HG02885 (cell line): ENCODE measurements around the gene GAP43.

Experiments
- ATAC-seq: cut with Tn5 transposase; IDR thresholded peaks from one replicate; pipeline ENCODE4 v1.9.1; 2021; ENCODE audit warnings: mild to moderate bottlenecking; ENCODE audit not compliant: unreplicated experiment, poor library complexity

The GAP43 gene

DNA sequence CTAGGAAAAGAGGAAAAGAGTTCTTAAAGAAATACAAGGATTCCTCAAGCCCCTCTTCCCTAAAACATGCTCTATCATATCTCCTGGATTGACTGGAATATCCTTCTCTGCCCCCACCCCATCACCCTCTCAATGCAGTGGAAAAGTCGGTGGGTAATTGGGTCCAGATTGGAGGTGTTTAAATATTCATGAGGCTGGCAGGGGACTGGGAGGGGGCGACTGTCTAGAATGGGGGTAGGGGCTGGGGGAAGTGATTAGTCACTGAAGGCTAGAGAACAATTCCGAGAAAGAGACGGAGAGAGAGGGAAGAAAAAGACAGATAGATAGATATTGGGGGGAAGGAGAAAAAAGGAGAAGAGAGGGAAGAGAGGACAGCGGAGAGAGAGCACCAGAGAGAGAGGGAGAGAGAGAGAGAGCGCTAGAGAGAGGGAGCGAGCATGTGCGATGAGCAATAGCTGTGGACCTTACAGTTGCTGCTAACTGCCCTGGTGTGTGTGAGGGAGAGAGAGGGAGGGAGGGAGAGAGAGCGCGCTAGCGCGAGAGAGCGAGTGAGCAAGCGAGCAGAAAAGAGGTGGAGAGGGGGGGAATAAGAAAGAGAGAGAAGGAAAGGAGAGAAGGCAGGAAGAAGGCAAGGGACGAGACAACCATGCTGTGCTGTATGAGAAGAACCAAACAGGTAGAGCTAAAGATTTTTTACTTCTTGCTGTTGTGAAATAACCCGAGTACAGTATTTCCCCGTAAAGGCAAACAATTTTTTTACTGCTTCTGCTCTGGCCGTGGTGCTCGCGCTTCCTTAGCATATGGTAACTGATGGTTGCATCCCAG is at the start of gene GAP43:
GAP43 (plus strand) TSS at position 467 of the 825 bp plus-strand sequence; CDS start at position 647, 180 bp downstream.
- ATAC-seq: no peak

- no peak for ATAC-seq
These were observed 46.9 kb upstream of the GAP43 start for GRCh38 chr3:115576325-115576875.

DNA sequence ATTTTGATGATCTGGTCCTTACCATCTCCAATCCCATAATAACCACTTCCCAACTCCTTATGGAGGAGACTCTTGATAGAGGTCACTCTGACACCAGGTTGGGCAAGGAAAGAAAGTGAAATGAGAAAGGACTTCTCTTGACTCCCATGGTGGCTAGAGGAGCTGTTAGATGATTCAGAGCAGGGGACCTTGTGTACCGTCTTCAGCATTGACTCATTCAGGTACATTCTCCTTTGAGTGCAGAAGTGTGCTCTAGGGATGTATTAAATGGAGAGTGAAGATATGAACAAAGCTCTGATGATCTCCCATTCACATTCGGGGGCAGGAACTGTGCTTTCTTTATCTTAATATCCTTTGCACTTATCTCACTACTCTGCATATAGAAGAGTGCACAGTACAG is 46.3 kb upstream of the GAP43 start:
- ATAC-seq: no peak

DNA sequence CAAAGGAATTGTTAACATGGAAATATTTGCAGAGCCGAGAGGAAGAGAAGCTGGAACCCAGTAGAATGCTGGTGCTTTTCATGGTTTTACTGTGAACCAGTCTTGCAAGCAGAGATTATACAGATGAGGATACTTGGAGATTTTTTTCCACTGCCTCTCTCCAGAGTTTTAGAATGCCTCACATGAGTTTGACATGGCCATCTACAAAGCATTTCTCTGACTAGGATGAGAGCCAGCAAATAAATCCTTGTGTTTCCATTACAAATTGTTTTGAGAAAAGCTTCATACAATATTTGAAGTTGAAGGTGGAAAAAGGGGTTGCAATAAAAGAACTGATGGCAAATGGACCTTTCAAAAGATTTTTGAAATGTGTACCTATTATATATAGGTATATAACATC is 45.0 kb upstream of the GAP43 start:
- ATAC-seq: no peak

DNA sequence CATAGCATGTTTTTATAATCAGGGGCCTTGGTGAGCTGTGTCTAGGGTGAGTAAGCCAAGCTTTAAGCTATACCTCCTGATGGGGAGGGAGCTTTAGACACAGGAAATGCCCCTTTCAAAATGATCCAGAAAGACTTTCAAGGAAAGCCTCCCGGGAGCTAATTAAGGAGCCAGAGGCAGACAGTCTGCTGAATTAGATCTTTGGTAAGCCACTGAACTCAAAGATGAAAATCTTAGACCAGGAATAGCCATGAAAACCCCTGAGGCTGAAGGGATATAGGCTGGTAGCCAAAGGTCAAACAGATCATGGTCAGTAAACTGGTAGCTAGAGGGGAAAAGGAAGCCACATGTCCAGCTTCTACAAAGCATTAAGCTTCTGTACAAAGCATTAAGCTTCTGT is 42.7 kb upstream of the GAP43 start:
- no peak for ATAC-seq

DNA sequence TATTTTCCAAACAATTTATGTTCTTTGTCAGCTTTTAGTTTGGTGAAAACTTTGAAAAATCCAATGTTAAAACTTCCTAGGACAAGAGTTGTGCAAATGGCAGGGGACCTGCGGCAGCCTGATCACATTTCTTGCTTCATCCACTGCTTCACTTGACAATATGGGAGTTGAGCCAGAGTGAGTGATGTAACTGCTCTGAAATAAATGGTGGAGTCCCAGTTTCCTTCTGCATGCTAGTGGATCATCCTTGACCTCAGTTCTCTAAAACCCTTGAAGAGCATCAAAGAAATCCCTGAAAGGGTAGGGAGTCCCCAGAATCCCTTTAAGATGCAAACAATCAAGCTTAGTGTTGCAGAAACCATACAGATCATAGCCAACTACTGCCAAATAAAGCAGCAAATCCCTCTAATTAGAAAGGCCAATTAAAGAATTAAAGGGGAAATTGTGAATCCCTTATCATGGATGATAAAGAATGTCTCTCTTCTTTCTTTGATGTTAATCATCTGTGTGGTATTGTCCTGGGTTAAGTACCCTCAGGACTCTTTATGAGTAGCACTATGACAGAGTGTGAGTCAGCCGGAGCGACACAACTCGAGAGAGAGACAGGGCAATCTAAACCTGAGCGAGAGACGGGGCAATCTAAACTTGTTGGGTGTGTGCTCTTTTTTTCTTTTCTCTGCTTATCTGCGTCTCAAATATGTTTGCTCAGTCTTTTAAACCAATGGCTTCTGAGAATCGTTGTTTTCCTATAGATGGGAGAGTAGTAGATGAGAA is 41.8 kb upstream of the GAP43 start:
- no peak for ATAC-seq

GRCh38 chr3:115588201-115589115 is 34.9 kb upstream of the GAP43 start:
- ATAC-seq: no peak

DNA sequence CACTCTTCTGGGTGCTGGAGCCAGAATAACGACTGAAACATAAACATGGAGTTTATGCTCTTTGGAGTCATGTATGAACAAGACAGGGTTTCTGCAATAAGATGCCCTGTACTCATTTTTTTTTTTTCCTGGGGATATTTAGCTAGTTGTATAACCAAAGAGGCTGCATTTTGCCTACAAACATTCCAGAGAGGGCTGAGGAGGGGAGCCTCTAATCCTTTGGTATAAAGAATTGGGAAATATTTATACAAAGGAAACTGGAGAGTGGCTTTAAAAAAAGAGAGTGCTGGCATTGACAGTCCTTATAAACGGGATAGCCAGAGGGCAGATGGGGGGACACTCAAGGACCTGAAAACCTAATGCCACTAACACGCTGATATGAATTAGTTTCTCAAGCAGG is 32.4 kb upstream of the GAP43 start:
- ATAC-seq: no peak

- ATAC-seq: no peak
These were observed 27.6 kb upstream of the GAP43 start for GRCh38 chr3:115595611-115596275.

DNA sequence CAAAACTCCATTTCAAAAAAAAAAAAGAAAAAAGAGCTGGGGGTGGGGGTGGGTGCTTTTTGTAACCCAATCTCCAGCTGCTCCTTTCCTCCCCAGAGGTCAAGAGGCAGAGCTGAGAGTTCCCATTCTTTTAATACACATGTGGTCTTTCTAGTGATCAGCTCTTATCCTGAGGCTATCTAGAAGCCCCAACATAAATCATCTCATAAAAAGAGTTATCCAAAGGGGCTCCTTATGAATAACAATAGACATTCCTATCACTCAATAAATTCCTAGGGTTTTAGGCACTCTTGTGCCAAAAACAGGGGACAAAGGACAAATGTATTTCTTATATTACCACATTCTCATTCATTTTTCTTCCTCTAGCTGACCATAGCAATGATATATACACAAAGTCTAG is 25.1 kb upstream of the GAP43 start:
- no peak for ATAC-seq

GRCh38 chr3:115602194-115602593 is 21.1 kb upstream of the GAP43 start:
- ATAC-seq: no peak

- ATAC-seq: no peak
These were observed 11.7 kb upstream of the GAP43 start for GRCh38 chr3:115611630-115612029.

- ATAC-seq: no peak
These were observed 8.1 kb upstream of the GAP43 start for GRCh38 chr3:115615001-115615814.

DNA sequence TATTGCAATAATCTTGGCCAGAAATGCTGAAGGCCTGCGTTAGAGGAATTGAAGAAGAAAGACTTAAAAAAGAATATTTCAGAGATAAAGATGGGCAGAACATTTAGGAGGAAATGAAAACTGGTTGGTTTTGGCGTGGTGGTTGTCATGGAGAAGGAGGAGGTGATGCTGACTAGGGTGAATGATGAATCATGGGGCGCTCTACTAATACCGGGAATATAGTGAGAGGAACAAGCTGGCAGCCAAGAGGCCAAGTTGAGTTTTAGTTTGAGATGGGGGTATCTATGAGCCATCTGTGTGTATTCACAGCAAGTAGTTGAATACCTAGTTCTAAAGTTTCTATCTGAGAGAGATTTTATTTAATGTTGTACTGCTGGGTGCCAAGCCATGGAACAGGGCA is 6.8 kb upstream of the GAP43 start:
- ATAC-seq: peak; percentile 71

DNA sequence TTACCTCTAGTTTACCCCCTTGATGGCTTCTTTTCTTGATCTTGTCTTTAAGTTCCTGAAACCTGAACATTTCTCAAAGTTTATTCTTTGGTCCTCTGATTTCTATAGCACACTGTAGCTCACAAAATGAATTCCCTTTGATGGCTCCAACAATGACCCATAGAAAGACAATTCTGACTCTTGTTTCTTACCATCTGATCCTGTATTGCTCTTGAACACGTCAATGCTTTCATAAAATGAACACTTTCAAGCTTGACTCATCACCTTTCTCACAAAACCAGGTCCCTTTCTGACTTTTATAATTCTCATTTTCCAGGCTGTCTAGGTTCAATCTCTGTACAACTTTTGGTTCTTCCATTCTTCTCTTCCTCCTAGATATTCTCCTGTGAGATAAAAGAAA is 5.7 kb upstream of the GAP43 start:
- ATAC-seq: no peak

- no peak for ATAC-seq
These were observed 875 bp downstream of the GAP43 start for GRCh38 chr3:115624029-115624741.

GRCh38 chr3:115624901-115625300 is 1.6 kb downstream of the GAP43 start:
- no peak for ATAC-seq

- ATAC-seq: no peak
These were observed 2.7 kb downstream of the GAP43 start for GRCh38 chr3:115626006-115626409.
